Common myeloid progenitor, CD34-positive (primary cell): Measurements from ENCODE around the gene P3H1.
"Not testable (repeated sequence)": the region's sequence is repeated elsewhere in the genome, so short reads cannot be mapped to it uniquely, and the experiment has no call there.

Experiments used
- CTCF ChIA-PET: fragments of 350-600 bp; sonication (Branson Sonifier 250); formaldehyde crosslinking; loops from one replicate; lab custom pipeline; 2021; ENCODE audit warnings: antibody characterized with exemption; lab: Charles Lee
- POLR2A ChIA-PET: fragments of 350-600 bp; sonication (Branson Sonifier 250); formaldehyde crosslinking; loops from one replicate; lab custom pipeline; 2021; ENCODE audit warnings: antibody characterized with exemption; lab: Charles Lee
- DNase-seq, 3 donors: peaks; one replicate each; pipeline versions ENCODE4 v3.0.0 to v3.0.0-alpha.2; 2013
- H3K27ac ChIP-seq, 2 experiments: 1 replicate in 1 of 2; 2 replicates in 1 of 2; pipeline ENCODE4 v1.7.0; 2013; ENCODE audit warnings: inconsistent platforms in 2 of 2, low read length in 2 of 2, mild to moderate bottlenecking in 2 of 2, low read depth in 1 of 2, moderate library complexity in 1 of 2; ENCODE audit not compliant: severe bottlenecking in 2 of 2, insufficient read depth in 1 of 2, poor library complexity in 1 of 2
- H3K27me3 ChIP-seq, 5 experiments: replicated peaks in 2 of 5; 1 replicate in 3 of 5; 2 replicates in 2 of 5; pipeline versions ENCODE4 v1.6.1 to v1.7.0; 2013; ENCODE audit warnings: low read length in 4 of 5, mild to moderate bottlenecking in 2 of 5, moderate library complexity in 2 of 5, inconsistent platforms in 1 of 5; ENCODE audit not compliant: insufficient read depth in 5 of 5, control insufficient read depth in 4 of 5
- H3K36me3 ChIP-seq, 4 experiments: 1 replicate in 2 of 4; 2 replicates in 2 of 4; pipeline versions ENCODE4 v1.6.1 to v1.7.0; 2013; ENCODE audit warnings: low read length in 3 of 4, control low read depth in 1 of 4, mild to moderate bottlenecking in 1 of 4; ENCODE audit not compliant: control insufficient read depth in 4 of 4, insufficient read depth in 4 of 4
- H3K4me1 ChIP-seq, 4 experiments: 1 replicate in 3 of 4; 2 replicates in 1 of 4; pipeline versions ENCODE4 v1.6.1 to v1.7.1; 2013; ENCODE audit warnings: low read length in 3 of 4, mild to moderate bottlenecking in 3 of 4, control low read depth in 1 of 4, inconsistent platforms in 1 of 4, moderate library complexity in 1 of 4; ENCODE audit not compliant: control insufficient read depth in 4 of 4, insufficient read depth in 4 of 4; ENCODE audit errors: control extremely low read depth in 1 of 4
- H3K4me3 ChIP-seq, 7 experiments: 1 replicate in 4 of 7; 2 replicates in 3 of 7; pipeline versions ENCODE4 v1.5.1 to v1.7.0; 2013; ENCODE audit warnings: mild to moderate bottlenecking in 7 of 7, low read length in 6 of 7, moderate library complexity in 6 of 7, inconsistent platforms in 2 of 7, low read depth in 2 of 7, control low read depth in 1 of 7; ENCODE audit not compliant: insufficient read depth in 4 of 7, control insufficient read depth in 1 of 7; ENCODE audit errors: extremely low read depth in 1 of 7
- H3K9me3 ChIP-seq, 5 experiments: 1 replicate in 4 of 5; 2 replicates in 1 of 5; pipeline versions ENCODE4 v1.6.1 to v1.7.1; 2013; ENCODE audit warnings: low read length in 4 of 5, mild to moderate bottlenecking in 2 of 5, inconsistent platforms in 1 of 5, low read depth in 1 of 5, moderate library complexity in 1 of 5; ENCODE audit not compliant: control insufficient read depth in 4 of 5, insufficient read depth in 2 of 5; ENCODE audit errors: control extremely low read depth in 1 of 5
- whole genome bisulfite sequencing: methylation state at CpG from one replicate; pipeline ENCODE4 v1.1.5; 2013; ENCODE audit not compliant: insufficient coverage; 5-methylcytosine and 5-hydroxymethylcytosine counted together

P3H1 gene

GRCh38 chr1:42730002-42730401 lies 36.8 kb downstream of the P3H1 start:
- ChIA-PET POLR2A (interaction anchor here (0.6 kb wide), 1 partner anchor 8 kb away, joined by 3 read pairs; no protein-coding TSS in a partner anchor), CTCF (interaction anchor here (0.6 kb wide), 1 partner anchor 67 kb away, joined by 3 read pairs; no protein-coding TSS in a partner anchor)
- no peaks in the 10 kb centered on the region for H3K9me3 ChIP-seq
- H3K4me1 ChIP-seq: no peaks in the 10 kb centered on the region
- H3K4me3 ChIP-seq: no peak overlapping the region
- WGBS: 100% methylated on average over 2 of the region's 3 CpGs
- DNase-seq: no peak
- no peaks in the 10 kb centered on the region for H3K36me3 ChIP-seq
- no peak overlapping the region for H3K27ac ChIP-seq
- no peaks in the 10 kb centered on the region for H3K27me3 ChIP-seq

GRCh38 chr1:42725820-42726219 lies 41.0 kb downstream of the P3H1 start:
- H3K9me3 ChIP-seq, DNase-seq, H3K4me3 ChIP-seq, H3K4me1 ChIP-seq, POLR2A ChIA-PET, H3K27ac ChIP-seq, H3K27me3 ChIP-seq, H3K36me3 ChIP-seq: not testable (repeated sequence)
- WGBS: no CpG with 5 or more reads among the region's 4 CpGs
- CTCF ChIA-PET: interaction anchor here (1.0 kb wide), 1 partner anchor 20 kb away, joined by 3 read pairs; no protein-coding TSS in a partner anchor

GRCh38 chr1:42723511-42723910 lies 43.3 kb downstream of the P3H1 start:
- no peak overlapping the region for H3K27ac ChIP-seq
- H3K36me3 ChIP-seq: peaks cover 0 to 4% (median 1%) of the 10 kb centered on the region in 4 experiments
- CTCF ChIA-PET: no interaction called here
- H3K4me3 ChIP-seq: no peak overlapping the region
- POLR2A ChIA-PET: interaction anchor here (0.6 kb wide), 1 partner anchor 9 kb away, joined by 3 read pairs; no protein-coding TSS in a partner anchor
- no peaks in the 10 kb centered on the region for H3K9me3 ChIP-seq
- H3K4me1 ChIP-seq: no peaks in the 10 kb centered on the region
- 97% methylated on average over 5 of the region's 6 CpGs for WGBS
- no peaks in the 10 kb centered on the region for H3K27me3 ChIP-seq
- no peak for DNase-seq

- H3K4me1 ChIP-seq, H3K27me3 ChIP-seq, H3K27ac ChIP-seq, DNase-seq, H3K4me3 ChIP-seq, H3K9me3 ChIP-seq, CTCF ChIA-PET, H3K36me3 ChIP-seq: not testable (repeated sequence)
- POLR2A ChIA-PET: interaction anchor here (0.6 kb wide), 1 partner anchor 7 kb away, joined by 3 read pairs; no protein-coding TSS in a partner anchor
- WGBS: 100% methylated on average over 1 of the region's 2 CpGs
These were observed 44.4 kb downstream of the P3H1 start for GRCh38 chr1:42722403-42722802.

- ChIA-PET CTCF (no interaction called here), POLR2A (interaction anchor here (0.6 kb wide), 1 partner anchor 8 kb away, joined by 3 read pairs; no protein-coding TSS in a partner anchor)
- Histone ChIP-seq H3K4me3 (no peak overlapping the region), H3K27ac (no peak overlapping the region), H3K4me1 (no peaks in the 10 kb centered on the region), H3K27me3 (no peaks in the 10 kb centered on the region), H3K36me3 (peaks cover 5 to 14% (median 9%) of the 10 kb centered on the region in 4 experiments), H3K9me3 (no peaks in the 10 kb centered on the region)
- DNase-seq: no peak
- no CpG with 5 or more reads among the region's 3 CpGs for WGBS
These were observed 44.9 kb downstream of the P3H1 start for GRCh38 chr1:42721926-42722325.

- peaks cover 5 to 18% (median 12%) of the 10 kb centered on the region in 4 experiments for H3K36me3 ChIP-seq
- ChIA-PET POLR2A (no interaction called here), CTCF (no interaction called here)
- WGBS: 80% methylated on average over 1 of the region's 1 CpG
- no peaks in the 10 kb centered on the region for H3K4me1 ChIP-seq
- H3K27ac ChIP-seq: no peak overlapping the region
- DNase-seq: no peak
- no peaks in the 10 kb centered on the region for H3K9me3 ChIP-seq
- H3K27me3 ChIP-seq: no peaks in the 10 kb centered on the region
- no peak overlapping the region for H3K4me3 ChIP-seq
These were observed 46.0 kb downstream of the P3H1 start for GRCh38 chr1:42720868-42721267.

- CTCF ChIA-PET: interaction anchor here (0.6 kb wide), 2 partner anchors 24 to 45 kb away, joined by 3 to 4 read pairs; no protein-coding TSS in a partner anchor
- POLR2A ChIA-PET: interaction anchor here (0.6 kb wide), 1 partner anchor 9 kb away, joined by 3 read pairs; no protein-coding TSS in a partner anchor
- not testable (repeated sequence) for H3K4me3 ChIP-seq, H3K27ac ChIP-seq, H3K27me3 ChIP-seq, H3K4me1 ChIP-seq
- peaks cover 13 to 56% (median 44%) of the 10 kb centered on the region in 4 experiments for H3K36me3 ChIP-seq
- peak in 2 of 3 donors; percentile 44 to 49 for DNase-seq
- peaks cover 6 to 33% (median 11%) of the 10 kb centered on the region in 5 experiments for H3K9me3 ChIP-seq
These were observed 52.4 kb downstream of the P3H1 start for GRCh38 chr1:42714441-42714840.
